Vagina (tissue), 2 donors: Measurements from ENCODE around the gene PARVG.

Experiments
- POLR2A ChIP-seq, 2 donors: fragments of 450-650 bp; IDR thresholded peaks; one replicate each; pipeline ENCODE4 v1.6.1; 2017; ENCODE audit warnings: antibody characterized with exemption in 2 of 2, mild to moderate bottlenecking in 2 of 2, moderate library complexity in 2 of 2
- TF ChIP-seq, protein P1 (sequence below), 3 experiments: fragments of 450-650 bp in 2 of 3; fragments of 200-600 bp in 1 of 3; sonication (generic) in 1 of 3; IDR thresholded peaks; one replicate each; pipeline ENCODE4 v1.5.1; 2017 to 2019; ENCODE audit warnings: antibody characterized with exemption in 3 of 3, mild to moderate bottlenecking in 2 of 3, moderate library complexity in 2 of 3

DNA sequence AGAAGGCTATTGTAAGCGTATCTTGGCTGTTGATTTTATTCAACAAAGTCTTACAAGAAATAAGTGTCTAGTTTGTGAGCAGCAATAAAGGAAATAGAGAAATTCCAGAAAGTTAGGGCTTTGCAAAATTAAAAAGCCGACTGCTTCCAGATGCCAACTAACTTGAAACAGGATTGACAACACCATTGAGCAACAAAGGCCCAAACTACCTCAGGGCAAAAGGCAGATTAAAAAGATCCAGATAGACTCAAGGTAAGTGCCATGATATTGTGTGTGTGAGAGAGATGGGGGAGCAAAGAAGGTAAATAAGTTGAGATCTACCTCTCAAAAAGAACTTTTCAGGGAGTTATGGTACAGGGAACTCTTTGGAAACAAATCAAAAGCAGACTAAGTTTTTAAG is 49.1 kb downstream of the PARVG start:
- TF ChIP-seq, protein P1, sequence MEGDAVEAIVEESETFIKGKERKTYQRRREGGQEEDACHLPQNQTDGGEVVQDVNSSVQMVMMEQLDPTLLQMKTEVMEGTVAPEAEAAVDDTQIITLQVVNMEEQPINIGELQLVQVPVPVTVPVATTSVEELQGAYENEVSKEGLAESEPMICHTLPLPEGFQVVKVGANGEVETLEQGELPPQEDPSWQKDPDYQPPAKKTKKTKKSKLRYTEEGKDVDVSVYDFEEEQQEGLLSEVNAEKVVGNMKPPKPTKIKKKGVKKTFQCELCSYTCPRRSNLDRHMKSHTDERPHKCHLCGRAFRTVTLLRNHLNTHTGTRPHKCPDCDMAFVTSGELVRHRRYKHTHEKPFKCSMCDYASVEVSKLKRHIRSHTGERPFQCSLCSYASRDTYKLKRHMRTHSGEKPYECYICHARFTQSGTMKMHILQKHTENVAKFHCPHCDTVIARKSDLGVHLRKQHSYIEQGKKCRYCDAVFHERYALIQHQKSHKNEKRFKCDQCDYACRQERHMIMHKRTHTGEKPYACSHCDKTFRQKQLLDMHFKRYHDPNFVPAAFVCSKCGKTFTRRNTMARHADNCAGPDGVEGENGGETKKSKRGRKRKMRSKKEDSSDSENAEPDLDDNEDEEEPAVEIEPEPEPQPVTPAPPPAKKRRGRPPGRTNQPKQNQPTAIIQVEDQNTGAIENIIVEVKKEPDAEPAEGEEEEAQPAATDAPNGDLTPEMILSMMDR (IDR thresholded peaks at IDR 0.05): no peak
- no peak for TF ChIP-seq POLR2A (IDR thresholded peaks at IDR 0.05)
